GM20000 (cell line): ENCODE data around the gene PHKA2.

Experiments
- DNase-seq: peaks from one replicate; pipeline ENCODE4 v3.0.0; 2012; ENCODE audit warnings: low spot score
- TF ChIP-seq, protein P1 (sequence below): IDR thresholded peaks from 2 replicates; pipeline ENCODE4 v1.5.1; 2012; ENCODE audit warnings: mild to moderate bottlenecking, control low read depth; ENCODE audit errors: extremely low read depth, missing control alignments

Gene PHKA2

DNA sequence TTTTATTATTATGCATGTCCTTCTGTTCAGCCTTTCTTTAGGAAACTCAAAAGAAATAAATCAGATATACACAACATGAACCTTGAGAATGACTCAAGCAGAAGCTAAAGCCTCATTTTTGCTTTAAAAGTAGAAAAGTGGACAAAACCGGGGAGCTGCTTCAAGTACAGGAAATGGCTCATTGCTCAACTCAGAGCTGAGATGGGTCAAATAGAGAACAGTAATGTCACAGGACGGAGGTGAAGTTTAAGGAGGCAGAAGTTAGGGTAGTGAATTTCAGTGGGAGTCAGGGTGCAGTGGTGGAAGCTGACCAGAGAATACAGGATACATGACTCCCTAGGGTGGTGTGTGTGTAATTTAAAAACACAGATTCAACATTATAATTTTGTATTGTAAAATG is 22.2 kb downstream of the PHKA2 start:
- peak; percentile 10 for DNase-seq
- TF ChIP-seq, protein P1, sequence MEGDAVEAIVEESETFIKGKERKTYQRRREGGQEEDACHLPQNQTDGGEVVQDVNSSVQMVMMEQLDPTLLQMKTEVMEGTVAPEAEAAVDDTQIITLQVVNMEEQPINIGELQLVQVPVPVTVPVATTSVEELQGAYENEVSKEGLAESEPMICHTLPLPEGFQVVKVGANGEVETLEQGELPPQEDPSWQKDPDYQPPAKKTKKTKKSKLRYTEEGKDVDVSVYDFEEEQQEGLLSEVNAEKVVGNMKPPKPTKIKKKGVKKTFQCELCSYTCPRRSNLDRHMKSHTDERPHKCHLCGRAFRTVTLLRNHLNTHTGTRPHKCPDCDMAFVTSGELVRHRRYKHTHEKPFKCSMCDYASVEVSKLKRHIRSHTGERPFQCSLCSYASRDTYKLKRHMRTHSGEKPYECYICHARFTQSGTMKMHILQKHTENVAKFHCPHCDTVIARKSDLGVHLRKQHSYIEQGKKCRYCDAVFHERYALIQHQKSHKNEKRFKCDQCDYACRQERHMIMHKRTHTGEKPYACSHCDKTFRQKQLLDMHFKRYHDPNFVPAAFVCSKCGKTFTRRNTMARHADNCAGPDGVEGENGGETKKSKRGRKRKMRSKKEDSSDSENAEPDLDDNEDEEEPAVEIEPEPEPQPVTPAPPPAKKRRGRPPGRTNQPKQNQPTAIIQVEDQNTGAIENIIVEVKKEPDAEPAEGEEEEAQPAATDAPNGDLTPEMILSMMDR, result no peak

DNA sequence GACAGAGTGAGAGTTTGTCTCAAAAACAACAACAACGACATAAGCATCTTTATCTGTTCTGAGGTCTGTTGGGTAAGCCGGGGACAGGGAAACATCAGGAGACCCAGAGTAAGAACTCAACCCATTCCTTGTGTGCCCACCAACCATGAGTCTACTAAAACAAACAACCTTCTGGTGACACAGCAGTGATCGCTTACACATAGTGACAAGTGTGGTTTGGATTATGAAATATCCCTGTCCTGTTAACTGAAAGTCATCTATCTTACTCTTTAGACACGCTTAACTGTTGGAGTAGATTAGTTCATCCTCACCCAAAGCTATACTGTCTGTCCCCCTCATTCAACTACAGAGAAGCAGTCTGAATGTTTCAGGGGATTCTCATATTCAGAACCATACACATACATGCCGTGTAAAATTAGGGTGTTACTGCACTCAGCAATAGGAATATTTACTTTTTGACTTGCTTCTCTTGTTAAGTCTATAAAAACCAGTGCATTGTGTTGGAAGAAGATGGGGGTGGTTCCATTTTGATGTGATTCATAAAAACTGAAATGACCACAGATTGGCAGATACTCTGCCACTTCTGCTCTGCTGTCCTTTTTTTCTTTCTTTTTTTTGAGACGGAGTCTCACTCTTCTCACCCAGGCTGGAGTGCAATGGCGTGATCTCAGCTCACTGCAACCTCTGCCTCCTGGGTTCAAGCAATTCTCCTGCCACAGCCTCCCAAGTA is 27.4 kb downstream of the PHKA2 start:
- DNase-seq, result no peak
- TF ChIP-seq, protein P1, result no peak

DNA sequence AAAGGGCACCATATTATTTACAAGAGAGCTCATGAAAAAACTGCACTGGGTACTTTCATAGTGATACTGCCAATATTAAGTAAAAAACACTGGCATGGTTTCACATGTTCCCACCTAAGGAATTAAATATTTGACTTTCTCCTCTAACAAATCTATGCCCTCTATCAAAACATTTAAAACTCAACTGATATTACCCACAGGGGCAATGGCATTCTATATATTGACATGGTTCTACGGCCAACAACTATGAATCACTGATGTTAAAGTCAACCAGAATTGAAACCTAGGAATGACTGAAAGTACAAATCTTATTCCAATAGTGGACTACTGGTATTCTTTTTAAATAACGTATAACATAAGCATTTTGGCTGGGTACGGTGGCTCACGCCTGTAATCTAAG is 28.2 kb downstream of the PHKA2 start:
- DNase-seq, result no peak
- TF ChIP-seq, protein P1, result no peak

DNA sequence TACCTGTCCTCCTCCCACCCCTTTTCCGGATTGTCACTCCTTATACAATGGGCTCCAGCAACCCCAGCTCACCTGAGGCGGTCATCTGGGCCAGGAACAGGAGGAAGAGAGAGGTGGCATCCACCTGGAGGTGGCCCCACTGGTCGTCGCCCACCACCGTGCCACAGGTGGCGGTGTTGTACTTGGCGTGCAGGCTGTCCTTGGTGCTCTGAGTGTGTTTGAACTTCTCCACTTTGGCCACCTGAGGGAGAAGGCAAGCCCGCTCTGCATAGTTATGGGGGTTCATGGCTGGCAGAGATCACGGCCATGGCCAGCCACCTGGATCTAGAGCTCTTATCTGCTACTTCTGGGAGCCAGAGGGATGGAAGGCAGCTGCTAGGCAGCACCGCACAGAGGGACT is 32.9 kb downstream of the PHKA2 start:
- no peak for DNase-seq
- TF ChIP-seq, protein P1, result no peak

DNA sequence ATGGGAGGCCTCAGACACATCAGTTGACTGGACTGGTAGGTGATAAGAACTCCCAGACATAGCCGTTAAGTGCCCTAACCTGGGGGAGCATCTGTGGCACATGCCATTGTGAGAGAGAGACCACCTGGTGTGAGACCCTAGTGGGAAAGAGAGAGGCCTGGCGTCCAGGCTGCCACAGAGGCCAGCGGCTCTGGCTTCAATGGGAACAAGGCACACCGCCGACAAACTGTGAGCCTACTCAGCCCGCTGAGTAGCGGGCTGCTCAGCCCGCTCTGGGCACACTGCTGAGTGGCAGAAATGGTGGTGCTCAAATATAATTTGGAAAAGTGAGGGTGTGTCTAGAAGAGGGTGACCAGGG is 34.0 kb downstream of the PHKA2 start:
- TF ChIP-seq, protein P1, result no peak
- no peak for DNase-seq

DNA sequence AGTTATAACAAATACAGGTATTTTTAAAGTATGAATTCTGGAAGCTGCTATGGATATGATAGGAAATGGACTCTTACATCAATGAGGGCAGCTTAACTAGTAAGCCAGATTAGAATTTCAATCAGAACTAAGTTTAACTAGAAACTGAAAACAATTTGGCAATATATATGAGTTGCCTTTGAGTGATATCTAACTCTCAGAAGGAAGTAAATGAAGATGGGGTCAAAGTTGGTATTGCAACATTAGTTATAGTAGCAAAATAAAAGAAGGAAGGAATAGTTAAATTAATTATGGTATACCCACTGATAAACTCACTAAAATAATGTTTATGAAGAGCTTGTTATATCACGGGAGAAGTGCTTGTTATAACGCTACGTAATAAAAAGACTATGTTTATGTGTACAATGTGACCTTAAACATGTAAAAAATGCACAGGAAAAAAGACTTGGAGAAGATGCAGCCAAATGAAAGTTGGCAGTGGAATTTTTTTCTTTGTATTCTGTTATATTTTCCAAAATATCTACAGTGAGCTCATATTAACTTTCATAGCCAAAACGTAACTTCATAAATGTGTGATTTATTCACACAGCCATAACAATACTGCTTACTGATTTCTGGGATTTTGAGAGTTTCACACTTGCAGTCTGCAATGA is 34.5 kb downstream of the PHKA2 start:
- DNase-seq, result no peak
- TF ChIP-seq, protein P1, result no peak

DNA sequence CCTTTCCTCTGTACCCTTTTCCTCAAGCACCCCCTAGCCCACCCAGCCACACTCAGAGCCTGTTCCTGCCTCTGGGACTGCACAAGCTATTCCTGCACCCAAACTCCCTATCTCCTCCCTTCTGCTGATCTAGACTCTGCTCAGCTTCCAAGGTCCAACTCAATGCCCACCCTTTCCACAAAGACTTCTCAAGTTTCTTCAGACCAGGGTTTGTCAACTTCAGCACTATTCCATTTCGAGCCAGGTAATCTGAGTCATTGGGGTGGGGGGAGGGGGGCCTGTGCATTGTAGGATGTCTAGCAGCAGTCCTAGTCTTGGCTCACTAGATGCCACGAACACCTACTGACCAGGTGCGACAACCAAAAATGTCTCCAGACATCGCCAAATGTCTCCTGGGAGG is 37.3 kb downstream of the PHKA2 start:
- no peak for DNase-seq
- TF ChIP-seq, protein P1, result no peak
